COR-L47 (cell line): ENCODE measurements around the gene LYRM7.
"Not testable (repeated sequence)": the region's sequence is repeated elsewhere in the genome, so short reads cannot be mapped to it uniquely, and the experiment has no call there.

Experiments
- DNase-seq: peaks from one replicate; lab custom pipeline; 2025; lab: John Stamatoyannopoulos, UW

LYRM7 gene

DNA sequence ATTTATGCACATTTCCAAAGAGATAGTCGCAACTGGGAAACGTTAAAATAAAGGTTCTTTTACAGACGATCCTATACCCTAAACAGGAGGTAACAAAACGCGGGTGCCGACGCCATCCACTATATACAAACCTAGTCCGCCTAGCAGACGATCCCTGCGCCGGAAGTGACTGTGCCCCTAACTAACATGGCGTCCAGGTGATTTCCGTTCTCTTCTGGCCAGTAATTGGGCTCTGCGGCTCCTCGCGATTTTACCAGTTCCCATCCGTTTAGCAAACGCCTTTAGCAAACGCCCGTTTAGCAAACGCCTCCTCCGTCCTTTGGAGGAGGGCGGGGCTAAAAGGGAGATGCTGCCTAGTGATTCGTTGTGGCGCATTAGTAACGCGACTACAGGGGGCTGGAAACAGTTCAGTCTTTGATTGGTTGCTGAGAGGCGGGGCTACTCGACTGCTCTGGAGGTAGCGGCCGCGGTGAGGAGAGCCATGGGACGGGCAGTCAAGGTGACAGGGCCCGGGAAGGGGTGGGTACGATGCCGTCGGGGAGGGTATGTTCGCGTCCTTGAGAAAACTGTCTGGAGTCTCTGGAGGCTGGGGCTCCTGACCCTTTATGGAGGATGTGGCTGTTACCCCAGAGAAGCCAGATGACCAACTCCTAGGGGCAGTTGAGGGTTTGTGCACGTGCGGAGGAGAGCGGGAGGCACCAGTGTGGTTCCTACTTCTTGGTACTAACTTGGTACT lies at the start of gene LYRM7:
Gene LYRM7, plus strand, starts transcription at position 405 of the 736 bp plus-strand sequence. Its CDS starts 77 bp downstream, at position 482.
- peak; percentile 99 for DNase-seq

GRCh38 chr5:131127244-131127643 lies 43.5 kb upstream of the LYRM7 start:
- not testable (repeated sequence) for DNase-seq

DNA sequence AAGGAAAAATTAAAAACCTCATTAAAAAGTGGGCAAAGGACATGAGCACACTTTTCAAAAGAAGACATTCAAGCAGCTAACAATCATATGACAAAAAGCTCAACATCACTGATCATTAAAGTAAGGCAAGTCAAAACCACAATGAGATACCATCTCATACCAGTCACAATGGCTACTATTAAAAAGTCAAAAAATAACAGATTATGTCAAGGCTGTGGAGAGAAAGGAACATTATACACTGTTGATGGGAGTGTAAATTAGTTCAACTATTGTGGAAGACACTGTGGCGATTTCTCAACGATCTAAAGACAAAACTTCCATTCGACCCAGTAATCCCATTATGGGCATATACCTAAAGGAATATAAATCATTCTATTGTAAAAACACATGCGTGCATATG lies 41.4 kb upstream of the LYRM7 start:
- DNase-seq = no peak

- DNase-seq = not testable (repeated sequence)
These were observed 37.7 kb upstream of the LYRM7 start for GRCh38 chr5:131133091-131133490.

- DNase-seq = not testable (repeated sequence)
These were observed 32.3 kb upstream of the LYRM7 start for GRCh38 chr5:131138406-131138805.

DNA sequence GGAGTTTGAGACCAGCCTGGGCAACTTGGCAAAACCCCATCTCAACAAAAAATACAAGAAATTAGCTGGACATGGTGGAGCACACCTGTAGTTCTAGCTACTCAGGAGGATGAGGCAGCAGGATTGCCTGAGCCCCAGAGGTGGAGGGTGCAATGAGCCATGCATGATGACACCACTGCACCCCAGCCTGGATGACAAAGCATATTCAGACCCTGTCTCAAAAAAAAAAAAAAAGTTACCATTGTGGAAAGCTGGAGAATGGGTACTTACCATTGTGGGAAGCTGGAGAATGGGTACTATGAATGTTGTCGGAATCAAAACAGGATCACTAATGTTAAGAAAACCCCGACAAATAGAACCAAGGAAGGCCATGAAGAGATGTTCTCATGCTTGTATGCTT lies 31.4 kb upstream of the LYRM7 start:
- DNase-seq = no peak

DNA sequence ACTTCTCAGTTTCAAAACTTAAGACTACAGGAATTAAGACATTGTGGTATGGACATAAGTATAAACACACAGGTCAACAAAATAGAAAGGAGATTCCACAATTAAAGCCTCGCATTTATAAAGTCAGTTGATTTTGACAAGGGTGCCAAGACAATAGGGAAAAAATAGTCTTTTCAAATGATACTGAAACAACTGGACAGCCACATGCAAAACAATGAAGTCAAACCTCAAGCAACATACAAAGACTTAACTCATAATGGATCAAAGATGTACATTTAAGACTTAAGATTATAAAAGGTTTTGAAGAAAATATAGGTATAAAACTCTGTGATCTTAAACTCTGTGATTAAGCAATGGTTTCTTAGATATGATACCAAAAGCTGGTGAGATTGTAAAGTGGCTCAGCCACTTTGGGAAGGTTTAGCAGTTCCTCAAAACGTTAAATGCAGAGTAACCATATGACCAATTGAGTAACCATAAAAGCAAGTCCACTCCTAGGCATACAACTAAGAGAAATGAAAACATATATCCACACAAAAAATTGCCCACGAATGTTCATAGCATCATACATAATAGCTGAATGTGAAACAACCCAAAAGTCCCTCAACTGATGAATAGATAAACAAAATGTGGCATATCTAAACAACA lies 27.6 kb upstream of the LYRM7 start:
- no peak for DNase-seq

- no peak for DNase-seq
These were observed 23.5 kb upstream of the LYRM7 start for GRCh38 chr5:131147258-131147657.

DNA sequence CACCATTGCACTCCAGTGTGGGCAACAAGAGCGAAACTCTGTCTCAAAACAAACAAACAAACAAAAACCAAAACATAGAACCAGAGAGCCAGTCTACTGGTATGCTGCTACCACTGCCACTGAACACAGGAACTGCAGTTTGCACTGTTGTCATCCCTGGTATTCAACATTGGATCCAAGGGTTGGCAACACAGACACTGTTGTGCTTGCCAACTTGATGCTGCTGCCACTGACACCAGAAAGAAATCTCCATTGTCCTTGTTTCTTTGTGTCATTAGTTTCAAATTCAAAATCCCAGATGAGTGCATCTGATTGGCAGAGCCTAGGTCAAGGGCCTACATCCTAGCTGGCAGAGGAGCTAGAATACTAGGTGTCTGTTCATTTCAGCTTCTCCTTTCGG lies 21.9 kb upstream of the LYRM7 start:
- DNase-seq = no peak

- DNase-seq = no peak
These were observed 20.3 kb upstream of the LYRM7 start for GRCh38 chr5:131150408-131150807.

GRCh38 chr5:131151216-131151615 lies 19.5 kb upstream of the LYRM7 start:
- no peak for DNase-seq

DNA sequence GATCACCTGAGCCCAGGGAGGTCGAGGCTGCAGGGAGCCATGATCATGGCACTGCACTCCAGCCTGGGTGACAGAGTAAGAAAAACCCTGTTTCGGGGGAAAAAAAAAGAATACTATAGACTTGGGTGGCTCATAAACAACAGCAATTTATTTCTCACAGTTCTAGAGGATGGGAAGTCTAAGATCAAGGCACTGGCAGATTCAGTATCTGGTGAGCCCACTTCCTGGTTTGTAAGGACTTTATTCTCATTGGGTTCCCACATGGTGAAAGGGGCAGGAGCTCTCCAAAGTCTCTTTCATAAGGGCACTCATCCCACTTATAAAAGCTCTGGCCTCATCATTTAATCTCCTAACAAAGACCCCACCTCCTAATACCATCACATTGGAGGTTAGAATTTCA lies 14.4 kb upstream of the LYRM7 start:
- no peak for DNase-seq

DNA sequence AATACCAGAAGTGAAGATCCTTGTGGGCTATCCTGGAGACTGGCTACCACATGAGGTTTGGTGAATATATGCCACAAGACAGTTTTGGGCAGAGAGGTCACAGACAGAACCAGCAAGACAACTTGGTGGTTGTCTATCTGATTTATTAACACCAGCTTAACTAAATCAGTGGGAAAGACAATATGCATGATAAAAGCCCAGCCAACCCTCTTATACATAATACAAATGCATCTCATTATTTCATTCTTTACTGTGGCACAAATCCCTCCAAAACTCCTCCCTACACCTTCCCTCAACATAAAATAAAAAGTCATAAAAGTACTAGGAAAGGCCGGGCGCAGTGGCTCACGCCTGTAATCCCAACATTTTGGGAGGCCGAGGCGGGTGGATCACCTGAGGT lies 13.8 kb upstream of the LYRM7 start:
- no peak for DNase-seq

- DNase-seq = no peak
These were observed 10.6 kb upstream of the LYRM7 start for GRCh38 chr5:131160134-131160533.

DNA sequence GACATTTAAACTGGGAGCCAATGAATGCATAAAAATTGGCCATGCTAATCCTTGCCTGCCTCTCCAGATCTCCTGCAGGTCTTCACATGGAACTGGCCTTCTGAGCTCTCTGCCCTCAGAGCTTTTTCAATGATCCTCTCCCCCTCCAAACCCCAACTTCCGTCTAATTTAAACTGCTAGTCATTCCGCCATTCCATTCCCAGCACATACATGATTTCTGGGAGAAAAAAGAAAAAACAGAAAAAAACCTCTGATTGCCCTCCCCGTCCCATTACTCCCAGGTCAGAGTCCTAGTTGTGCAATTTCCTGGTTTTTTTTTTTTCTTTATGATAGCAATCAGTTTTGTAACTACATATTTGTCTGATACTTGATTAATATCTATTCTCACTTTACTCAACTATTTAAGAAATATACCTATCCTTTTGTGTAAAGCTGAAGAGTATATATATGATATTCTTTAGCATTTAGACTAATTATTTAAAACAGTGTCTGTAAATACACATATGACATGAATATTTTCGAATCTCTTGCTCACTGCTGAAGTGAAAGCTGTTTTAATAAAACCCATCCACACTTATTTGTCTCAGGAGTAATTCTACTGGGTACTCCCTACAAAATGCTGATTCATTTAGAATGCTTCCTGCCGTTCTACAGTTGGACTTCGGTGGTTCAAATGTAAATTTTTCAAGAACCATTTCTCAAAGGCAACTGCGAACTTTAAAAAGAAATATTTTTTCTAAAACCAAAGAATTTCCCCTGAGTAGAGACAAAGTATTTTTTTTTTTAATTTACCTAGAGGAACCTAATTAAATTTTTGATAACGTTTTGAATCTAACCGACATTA lies 7.2 kb upstream of the LYRM7 start:
- no peak for DNase-seq

DNA sequence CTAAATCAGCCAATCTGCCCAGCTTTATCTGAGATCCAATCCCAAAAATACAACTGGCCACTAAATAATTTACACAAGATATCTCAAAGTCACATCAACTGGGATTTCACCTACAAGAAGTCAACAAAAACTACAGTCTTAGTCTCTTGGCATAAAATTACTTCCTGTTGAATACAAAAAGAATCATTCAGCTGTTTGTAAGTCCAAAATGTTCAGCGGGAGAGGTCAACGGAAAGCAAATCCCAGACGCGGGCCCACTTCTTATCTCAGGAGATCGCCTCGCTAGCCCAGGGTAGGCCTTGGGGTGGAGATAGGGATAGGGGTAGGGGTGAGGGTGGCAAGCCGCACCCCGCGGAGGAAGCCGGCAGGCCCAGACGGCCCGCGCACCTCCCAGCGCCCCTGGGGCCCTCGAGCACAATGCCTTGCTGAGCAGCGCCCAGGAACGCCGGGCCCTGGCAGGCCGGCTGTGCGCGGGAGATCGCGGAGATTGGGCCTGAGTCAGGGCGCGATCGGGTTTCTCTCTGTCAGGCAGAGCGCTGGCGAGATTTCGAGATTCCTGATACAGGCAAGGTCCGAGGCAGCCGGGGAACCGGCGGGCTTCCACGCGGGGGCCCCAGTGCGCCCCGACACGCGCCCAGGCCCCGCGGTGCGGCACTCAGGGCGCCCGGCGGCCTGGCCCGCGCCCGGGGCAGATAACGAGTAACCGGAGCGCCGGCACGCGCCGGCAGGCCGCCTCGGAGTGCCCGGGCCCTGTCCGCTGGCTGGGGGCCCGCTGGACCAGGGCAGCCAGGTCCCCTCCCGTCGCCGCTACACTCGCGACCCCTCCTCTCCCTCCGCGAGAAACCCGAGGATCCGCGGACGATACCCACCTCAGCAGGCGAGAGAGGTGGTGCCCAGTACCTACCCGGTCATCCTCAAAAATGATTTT lies 6.3 kb upstream of the LYRM7 start:
- peak; percentile 37 for DNase-seq

DNA sequence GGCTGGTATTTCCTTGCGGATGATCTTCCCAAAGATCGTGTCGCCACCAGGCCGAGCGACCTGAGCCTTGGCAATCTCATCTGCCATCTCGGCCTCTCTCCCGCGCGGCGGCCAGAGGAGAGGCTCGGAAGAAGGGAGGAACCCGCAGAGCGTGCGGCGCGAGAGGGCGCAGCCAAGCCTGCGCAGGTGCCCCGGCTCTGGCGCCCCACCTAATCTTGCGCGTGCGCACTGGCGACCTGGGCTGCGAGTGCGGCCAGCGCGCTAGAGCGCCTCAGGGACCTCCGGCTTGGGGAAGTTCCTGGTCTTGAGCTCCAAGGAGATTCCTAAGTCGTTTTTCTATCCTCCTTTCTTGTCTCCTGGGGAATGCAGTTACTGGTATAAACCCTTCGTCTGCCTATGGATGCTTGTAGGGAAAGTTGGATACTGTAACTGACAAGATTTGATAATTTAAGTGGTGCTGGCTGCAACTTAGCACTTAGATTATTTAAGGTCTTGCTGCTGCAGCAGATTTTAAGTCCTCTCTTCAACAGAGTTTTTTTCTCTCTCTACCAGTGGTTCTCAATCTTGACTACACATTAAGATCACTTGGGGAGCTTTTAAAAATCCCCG lies 5.5 kb upstream of the LYRM7 start, which contains the start of gene HINT1:
Gene HINT1, minus strand, starts transcription at position 138 of the 609 bp plus-strand sequence. Its CDS starts 51 bp downstream, at position 87.
- DNase-seq = peak; percentile 91

DNA sequence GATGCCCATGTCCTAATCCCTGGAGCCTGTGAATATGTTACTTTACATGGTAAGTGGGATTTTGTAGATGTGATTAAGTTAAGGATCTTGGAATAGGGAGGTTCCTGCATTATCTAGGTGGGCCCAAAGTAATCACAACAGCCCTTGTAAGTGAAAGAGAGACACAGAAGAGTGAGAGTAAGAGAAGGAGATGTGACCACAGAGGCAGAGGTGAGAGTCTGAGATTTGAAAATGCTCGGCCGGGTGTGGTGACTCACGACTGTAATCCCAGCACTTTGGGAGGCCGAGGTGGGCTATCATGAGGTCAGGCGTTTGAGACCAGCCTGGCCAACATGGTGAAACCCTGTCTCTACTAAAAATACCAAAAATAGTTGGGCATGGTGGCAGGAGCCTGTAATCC lies 3.1 kb upstream of the LYRM7 start:
- no peak for DNase-seq

DNA sequence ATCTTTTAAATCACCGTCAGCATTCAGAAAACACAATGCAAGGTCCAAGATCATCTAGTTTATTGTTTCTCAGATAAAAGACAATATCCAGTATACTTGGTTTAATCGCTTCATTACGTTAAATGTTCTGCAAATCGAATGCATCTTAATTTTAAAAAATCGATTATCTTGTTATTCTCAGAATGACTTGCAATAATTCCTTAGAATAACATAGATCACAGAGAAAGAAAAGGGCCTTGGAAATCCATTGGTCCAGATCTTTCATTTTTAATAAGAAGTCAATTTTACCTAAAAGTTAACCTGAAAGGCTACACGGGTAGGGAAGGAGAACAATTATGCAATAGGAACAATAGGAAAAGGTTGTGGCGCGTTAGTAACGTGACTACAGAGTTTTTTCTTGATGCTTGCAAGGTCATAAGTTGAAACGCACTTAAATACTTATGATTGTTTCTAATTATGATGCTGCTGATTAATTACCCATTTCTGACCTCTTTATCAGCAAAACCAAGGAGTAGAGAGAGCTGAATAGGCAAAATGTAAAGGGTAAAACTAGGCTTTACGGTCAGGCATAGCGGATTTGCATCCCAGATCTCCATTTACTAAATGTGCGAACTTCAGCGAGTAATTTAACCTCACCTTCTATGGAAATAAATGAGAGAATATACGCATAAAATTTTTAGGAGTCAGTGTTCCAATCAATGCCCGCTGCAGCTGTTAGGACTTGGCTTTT lies 769 bp upstream of the LYRM7 start:
- DNase-seq = no peak

- DNase-seq = no peak
These were observed 599 bp downstream of the LYRM7 start for GRCh38 chr5:131171276-131171810.
